Spleen (tissue), 13 donors: Measurements from ENCODE around the gene THY1. TPM values are rescaled to one million over a fixed set of nuclear protein-coding genes. Genes with fewer than 3 reads are reported as not detected.
A peak's percentile ranks its signal among the peaks of the same experiment; 100 is the strongest.

Experiments used
- DNase-seq: peaks from one replicate; pipeline ENCODE4 v3.0.0-alpha.2; 2020
- H3K27ac ChIP-seq, 8 donors: fragments of 200-600 bp; sonication (generic) in 7 of 8; 1 replicate in 4 of 8; 2 replicates in 4 of 8; pipeline versions ENCODE4 v1.5.0 to v1.8.0; 2016 to 2021; ENCODE audit warnings: inconsistent platforms in 4 of 8, mild to moderate bottlenecking in 4 of 8, moderate library complexity in 1 of 8
- H3K27me3 ChIP-seq, 7 donors: fragments of 200-600 bp; sonication (generic) in 6 of 7; replicated peaks in 1 of 7; 1 replicate in 4 of 7; 2 replicates in 3 of 7; pipeline versions ENCODE4 v1.5.0 to v1.8.0; 2016 to 2021; ENCODE audit warnings: inconsistent platforms in 3 of 7, mild to moderate bottlenecking in 1 of 7
- H3K36me3 ChIP-seq, 6 donors: fragments of 200-600 bp; sonication (generic) in 5 of 6; 1 replicate in 4 of 6; 2 replicates in 2 of 6; pipeline versions ENCODE4 v1.5.0 to v1.8.0; 2016 to 2021; ENCODE audit warnings: inconsistent platforms in 2 of 6
- H3K4me1 ChIP-seq, 6 donors: fragments of 200-600 bp; sonication (generic) in 5 of 6; 1 replicate in 3 of 6; 2 replicates in 3 of 6; pipeline versions ENCODE4 v1.5.0 to v1.8.0; 2016 to 2021; ENCODE audit warnings: inconsistent platforms in 3 of 6
- H3K4me3 ChIP-seq, 8 donors: fragments of 200-600 bp; sonication (generic) in 7 of 8; 1 replicate in 4 of 8; 2 replicates in 4 of 8; pipeline versions ENCODE4 v1.5.0 to v1.8.0; 2016 to 2021; ENCODE audit warnings: inconsistent platforms in 4 of 8, mild to moderate bottlenecking in 4 of 8, moderate library complexity in 2 of 8
- H3K9me3 ChIP-seq, 8 donors: fragments of 200-600 bp; sonication (generic) in 7 of 8; 1 replicate in 4 of 8; 2 replicates in 4 of 8; pipeline versions ENCODE4 v1.5.0 to v1.8.0; 2016 to 2021; ENCODE audit warnings: inconsistent platforms in 4 of 8
- CTCF ChIP-seq, 11 experiments: fragments of 200-600 bp in 7 of 11; fragments of 450-650 bp in 4 of 11; sonication (generic) in 4 of 11; IDR thresholded peaks in 8 of 11; conservative IDR thresholded peaks in 3 of 11; 1 replicate in 7 of 11; 2 replicates in 4 of 11; pipeline versions ENCODE4 v1.4.0 to v1.8.0; 2016 to 2021; ENCODE audit warnings: antibody characterized with exemption in 11 of 11, inconsistent platforms in 4 of 11, mild to moderate bottlenecking in 1 of 11
- POLR2A ChIP-seq, 3 donors: fragments of 450-650 bp; IDR thresholded peaks; one replicate each; pipeline ENCODE4 v1.5.1; 2017; ENCODE audit warnings: antibody characterized with exemption in 3 of 3, mild to moderate bottlenecking in 1 of 3
- POLR2AphosphoS5 ChIP-seq, 3 donors: sonication (generic); formaldehyde crosslinking; IDR thresholded peaks; one replicate each; pipeline ENCODE4 v1.5.1; 2017; ENCODE audit warnings: antibody characterized with exemption in 3 of 3
- WGBS, 5 donors: extraction: QIAGEN DNeasy Blood & Tissue Kit in 3 of 5; methylation state at CpG; one replicate each; pipeline versions ENCODE4 v1.1.5 to v1.1.7; 2013 to 2018; 5-methylcytosine and 5-hydroxymethylcytosine counted together
- intact Hi-C: fragments of 100-400 bp; cut with DNase I; formaldehyde crosslinking; loops from one replicate; pipeline ENCODE4 v1.15.0; 2023; ENCODE audit warnings: low total_unique reads
- long read RNA-seq, 2 donors: transcript quantifications; one replicate each; lab custom pipeline, GENCODE V29; 2026
- polyA plus RNA-seq, 3 donors: library from polyadenylated mRNA; stranded (reverse); fragments of 200-250 nt; gene quantifications; one replicate each; pipeline ENCODE4 v1.2.1, GENCODE V29; 2013
- total RNA-seq, 7 donors: library from RNA; depleted of rRNA in 3 of 7; stranded (reverse); fragments of >200 nt in 3 of 7; fragmentation: NEBNext Ultra II Directional in 4 of 7; extraction: Animal tissue kit (Norgen Biotek cat#: 25700) in 4 of 7; gene quantifications; one replicate each; pipeline versions ENCODE4 v1.1.0 to v1.2.1, GENCODE V29; 2016 to 2021
- donor health status: healthy with polysubstance abuse.
- donor health status: DM: no; HTN: no; CAD: no; lungs with moderate emphysema.
- donor health status: DM: no; HTN: no; CAD: no.
- donor health status: Bipolar disorder and iron deficiency.
- donor health status: healthy.
- donor health status: DM: no; HTN: no; CAD: no.
- donor health status: DM: yes; HTN: yes; CAD: no.

Gene THY1
- total RNA-seq (10 to 100 TPM in 6 of 7 donors, 1 to 10 TPM in 1; 7.1 to 29.4 (median 16.9) TPM), polyA plus RNA-seq (10 to 100 TPM in 1 of 3 donors, 1 to 10 TPM in 2; 6.1 to 11.7 (median 7.7) TPM)
- long read RNA-seq, donor 1, transcript THY1-210 (1 exons, 2,427 nt) = minor isoform, 5 of 24 reads
- long read RNA-seq, donor 1, transcript THY1-201 (4 exons, 3,556 nt) = major isoform, 18 of 24 reads
- long read RNA-seq, donor 1, partial matches to known transcripts = 0 of 24 reads
- long read RNA-seq, donor 1, other reads (novel, unspliced or antisense) = 0 of 24 reads
- long read RNA-seq, donor 2, transcript THY1-201 (4 exons, 3,556 nt) = major isoform, 16 of 18 reads
- long read RNA-seq, donor 2, partial matches to known transcripts = 0 of 18 reads
- long read RNA-seq, donor 2, other reads (novel, unspliced or antisense) = 0 of 18 reads

- TF ChIP-seq CTCF (IDR thresholded peaks at IDR 0.05 in 8 of 11, conservative IDR thresholded peaks at IDR 0.05 in 3 of 11) = no peak
- TF ChIP-seq POLR2AphosphoS5 (IDR thresholded peaks at IDR 0.05) = peak in 1 of 3 donors; percentile 25
- no peak for DNase-seq
- WGBS, 5 donors = 1 to 7% (median 2%) methylated on average over 21 to 41 of the region's 41 CpGs
Observed at GRCh38 chr11:119422809-119423508, at the start of gene THY1. Gene THY1 (minus strand): TSS chr11:119423172. CDS start chr11:119420905, 2,267 bp downstream.

GRCh38 chr11:119472186-119472855 lies 49.3 kb upstream of the THY1 start:
- peaks cover 0 to 8% (median 0%) of the 10 kb centered on the region in 6 donors for H3K4me1 ChIP-seq
- no peak overlapping the region for H3K4me3 ChIP-seq
- 79 to 88% (median 83%) methylated on average over 10 of the region's 10 CpGs for WGBS, 5 donors
- H3K9me3 ChIP-seq = peaks cover 0 to 11% (median 4%) of the 10 kb centered on the region in 8 donors
- no peak for TF ChIP-seq POLR2AphosphoS5 (IDR thresholded peaks at IDR 0.05)
- no peak for TF ChIP-seq CTCF (IDR thresholded peaks at IDR 0.05 in 8 of 11, conservative IDR thresholded peaks at IDR 0.05 in 3 of 11)
- TF ChIP-seq POLR2A (IDR thresholded peaks at IDR 0.05) = no peak
- H3K27ac ChIP-seq = no peak overlapping the region
- intact Hi-C loops = loop anchor here (5.0 kb wide), 1 partner anchor 115 kb away; no protein-coding TSS in a partner anchor
- H3K36me3 ChIP-seq = no peaks in the 10 kb centered on the region
- peaks cover 0 to 67% (median 0%) of the 10 kb centered on the region in 7 donors for H3K27me3 ChIP-seq
- no peak for DNase-seq

More at GRCh38 chr11:119422809-119423508, at the start of gene THY1:
- Histone ChIP-seq H3K4me3 (peak within 1 kb of the TSS; percentile 4 to 62 (median 35)), H3K36me3 (no peaks in the 10 kb centered on the region), H3K4me1 (peaks cover 6 to 31% (median 20%) of the 10 kb centered on the region in 6 donors), H3K9me3 (no peaks in the 10 kb centered on the region), H3K27ac (peak within 1 kb of the TSS in 4 of 8 donors; percentile 2 to 20 (median 12)), H3K27me3 (peaks cover 0 to 70% (median 38%) of the 10 kb centered on the region in 7 donors)
- intact Hi-C loops = no loop called here

- 77 to 90% (median 80%) methylated on average over 8 of the region's 8 CpGs for WGBS, 5 donors
- Histone ChIP-seq H3K36me3 (no peaks in the 10 kb centered on the region), H3K4me1 (peaks cover 0 to 8% (median 0%) of the 10 kb centered on the region in 6 donors), H3K27me3 (peaks cover 0 to 60% (median 0%) of the 10 kb centered on the region in 7 donors), H3K27ac (no peak overlapping the region), H3K4me3 (no peak overlapping the region), H3K9me3 (peaks cover 0 to 21% (median 14%) of the 10 kb centered on the region in 8 donors)
- no peak for DNase-seq
- intact Hi-C loops = loop anchor here (5.0 kb wide), 1 partner anchor 114 kb away; no protein-coding TSS in a partner anchor
- no peak for TF ChIP-seq POLR2A (IDR thresholded peaks at IDR 0.05)
- no peak for TF ChIP-seq POLR2AphosphoS5 (IDR thresholded peaks at IDR 0.05)
- no peak for TF ChIP-seq CTCF (IDR thresholded peaks at IDR 0.05 in 8 of 11, conservative IDR thresholded peaks at IDR 0.05 in 3 of 11)
Observed at GRCh38 chr11:119471329-119471728, 48.4 kb upstream of the THY1 start.
